AG09309 (cell line): ENCODE data around the gene RPS2.
A peak's percentile ranks its signal among the peaks of the same experiment; 100 is the strongest.

Experiments
- DNase-seq: peaks from one replicate; pipeline ENCODE4 v3.0.0-alpha.2; 2010; ENCODE audit warnings: low read depth
- H3K4me3 ChIP-seq: 2 replicates; pipeline ENCODE4 v1.5.1; 2011; ENCODE audit warnings: mild to moderate bottlenecking, low read depth, low read length, moderate library complexity; ENCODE audit not compliant: control insufficient read depth
- CTCF ChIP-seq: IDR thresholded peaks from 2 replicates; pipeline ENCODE4 v1.5.1; 2011; ENCODE audit warnings: mild to moderate bottlenecking, low read depth, low read length, inconsistent platforms; ENCODE audit not compliant: insufficient read depth, control insufficient read depth; ENCODE audit errors: missing control alignments

RPS2 gene

GRCh38 chr16:1987198-1987597 lies 22.6 kb upstream of the RPS2 start:
- DNase-seq, result no peak
- no peak for TF ChIP-seq CTCF

GRCh38 chr16:1985466-1986150 lies 21.0 kb upstream of the RPS2 start:
- no peak for TF ChIP-seq CTCF
- H3K4me3 ChIP-seq, result no peak overlapping the region; the same call in 1 of the 2 replicates
- no peak for DNase-seq

More at GRCh38 chr16:1987198-1987597, 22.6 kb upstream of the RPS2 start:
- H3K4me3 ChIP-seq, result no peak overlapping the region

GRCh38 chr16:1984347-1985225 lies 20.0 kb upstream of the RPS2 start:
- no peak for DNase-seq
- no peak for TF ChIP-seq CTCF
- H3K4me3 ChIP-seq, result peak overlapping the region; percentile 75

- DNase-seq, result peak; percentile 52
- TF ChIP-seq CTCF, result peak; percentile 22
- H3K4me3 ChIP-seq, result peak within 1 kb of the TSS; percentile 75
Observed at GRCh38 chr16:1983544-1984346, 19.1 kb upstream of the RPS2 start, which contains the start of gene GFER. GFER (plus strand) TSS chr16:1984193; CDS start chr16:1984219, 26 bp downstream.

- DNase-seq, result no peak
- peak overlapping the region; percentile 52 for H3K4me3 ChIP-seq
- no peak for TF ChIP-seq CTCF
Observed at GRCh38 chr16:1982991-1983543, 18.4 kb upstream of the RPS2 start.

- DNase-seq, result no peak
- no peak overlapping the region for H3K4me3 ChIP-seq
- no peak for TF ChIP-seq CTCF
Observed at GRCh38 chr16:1982013-1982433, 17.4 kb upstream of the RPS2 start.
